Activated CD8-positive, alpha-beta memory T cell treated with anti-CD3 and anti-CD28 coated beads, Interleukin-2, amount 50 U/mL, for 24 hours (primary cell): ENCODE results near the gene HSF2.

Experiments used
- DNase-seq: peaks from one replicate; pipeline ENCODE4 v3.0.0-alpha.2; 2020; ENCODE audit errors: extremely low read depth

The HSF2 gene

GRCh38 chr6:122400121-122400450, 634 bp downstream of the HSF2 start:
- DNase-seq, result no peak

GRCh38 chr6:122400462-122401089, 1.1 kb downstream of the HSF2 start:
- no peak for DNase-seq

GRCh38 chr6:122401104-122401503, 1.7 kb downstream of the HSF2 start:
- DNase-seq, result no peak

GRCh38 chr6:122404444-122404843, 5.0 kb downstream of the HSF2 start:
- DNase-seq, result no peak

GRCh38 chr6:122405417-122405816, 6.0 kb downstream of the HSF2 start:
- no peak for DNase-seq

- DNase-seq, result no peak
Observed at GRCh38 chr6:122406187-122406586, 6.7 kb downstream of the HSF2 start.

- DNase-seq, result no peak
Observed at GRCh38 chr6:122407712-122408111, 8.3 kb downstream of the HSF2 start.

- DNase-seq, result no peak
Observed at GRCh38 chr6:122408240-122408639, 8.8 kb downstream of the HSF2 start.

- no peak for DNase-seq
Observed at GRCh38 chr6:122408702-122409458, 9.4 kb downstream of the HSF2 start.

- no peak for DNase-seq
Observed at GRCh38 chr6:122412001-122412400, 12.5 kb downstream of the HSF2 start.

GRCh38 chr6:122416825-122417224, 17.4 kb downstream of the HSF2 start:
- no peak for DNase-seq

GRCh38 chr6:122422003-122422402, 22.6 kb downstream of the HSF2 start:
- DNase-seq, result no peak

- no peak for DNase-seq
Observed at GRCh38 chr6:122422614-122423267, 23.3 kb downstream of the HSF2 start.

- no peak for DNase-seq
Observed at GRCh38 chr6:122423734-122424133, 24.3 kb downstream of the HSF2 start.

GRCh38 chr6:122426597-122426996, 27.1 kb downstream of the HSF2 start:
- no peak for DNase-seq

- no peak for DNase-seq
Observed at GRCh38 chr6:122428781-122429180, 29.3 kb downstream of the HSF2 start.

- no peak for DNase-seq
Observed at GRCh38 chr6:122429323-122429722, 29.9 kb downstream of the HSF2 start.

- DNase-seq, result no peak
Observed at GRCh38 chr6:122431780-122432179, 32.3 kb downstream of the HSF2 start.

GRCh38 chr6:122432816-122433215, 33.4 kb downstream of the HSF2 start:
- no peak for DNase-seq

GRCh38 chr6:122438975-122439374, 39.5 kb downstream of the HSF2 start:
- no peak for DNase-seq

GRCh38 chr6:122445274-122445673, 45.8 kb downstream of the HSF2 start:
- no peak for DNase-seq

GRCh38 chr6:122449069-122449468, 49.6 kb downstream of the HSF2 start:
- no peak for DNase-seq

- DNase-seq, result no peak
Observed at GRCh38 chr6:122452509-122452908, 53.1 kb downstream of the HSF2 start.
